T-helper 2 cell treated with Interferon-gamma antibody and Interleukin-4, amounts not matched to agents 100 ng/mL and 5 ng/mL, for 36 hours (primary cell): Measurements from ENCODE around the gene COX7A2. TPM values are rescaled to one million over a fixed set of nuclear protein-coding genes. Genes with fewer than 3 reads are reported as not detected.

Source experiments
- intact Hi-C: fragments of 100-400 bp; cut with micrococcal nuclease; formaldehyde crosslinking; loops from one replicate; pipeline ENCODE4 v1.15.1; 2023
- total RNA-seq: library from RNA; stranded (reverse); gene quantifications from 2 replicates; pipeline ENCODE4 v1.2.3, GENCODE V29; 2022

The COX7A2 gene
- total RNA-seq, 1 donor from 2014 or later: 428 TPM

GRCh38 chr6:75272145-75272840 is 28.7 kb upstream of the COX7A2 start:
- intact Hi-C loops: no loop called here

GRCh38 chr6:75268988-75269354 is 25.4 kb upstream of the COX7A2 start:
- intact Hi-C loops: no loop called here

- intact Hi-C loops: no loop called here
Observed at GRCh38 chr6:75268121-75268987, 24.8 kb upstream of the COX7A2 start.

GRCh38 chr6:75267461-75267860 is 23.9 kb upstream of the COX7A2 start:
- intact Hi-C loops: no loop called here

GRCh38 chr6:75266716-75267291 is 23.2 kb upstream of the COX7A2 start:
- intact Hi-C loops: loop anchor here (1.0 kb wide), 2 partner anchors 17 to 259 kb away; partner anchors contain the start of gene TMEM30A

- intact Hi-C loops: no loop called here
Observed at GRCh38 chr6:75263401-75263750, 19.8 kb upstream of the COX7A2 start.

GRCh38 chr6:75262716-75263400 is 19.3 kb upstream of the COX7A2 start:
- intact Hi-C loops: no loop called here

GRCh38 chr6:75261299-75261698 is 17.7 kb upstream of the COX7A2 start:
- intact Hi-C loops: no loop called here

- intact Hi-C loops: no loop called here
Observed at GRCh38 chr6:75257343-75258087, 13.9 kb upstream of the COX7A2 start.

GRCh38 chr6:75250552-75250951 is 7.0 kb upstream of the COX7A2 start:
- intact Hi-C loops: no loop called here

- intact Hi-C loops: no loop called here
Observed at GRCh38 chr6:75249837-75250236, 6.2 kb upstream of the COX7A2 start.

- intact Hi-C loops: no loop called here
Observed at GRCh38 chr6:75246386-75246785, 2.8 kb upstream of the COX7A2 start.

GRCh38 chr6:75244063-75244584 is 523 bp upstream of the COX7A2 start:
- intact Hi-C loops: loop anchor here (5.0 kb wide), 1 partner anchor 1722 kb away; the partner anchor contains the start of gene EEF1A1

- intact Hi-C loops: no loop called here
Observed at GRCh38 chr6:75236630-75237029, 7.0 kb downstream of the COX7A2 start.

GRCh38 chr6:75235271-75235670 is 8.3 kb downstream of the COX7A2 start:
- intact Hi-C loops: no loop called here

GRCh38 chr6:75234126-75234865 is 9.3 kb downstream of the COX7A2 start:
- intact Hi-C loops: no loop called here

GRCh38 chr6:75233092-75233615 is 10.4 kb downstream of the COX7A2 start:
- intact Hi-C loops: no loop called here

- intact Hi-C loops: no loop called here
Observed at GRCh38 chr6:75230484-75231325, 12.9 kb downstream of the COX7A2 start.
